Ishikawa (cell line): ENCODE measurements around the gene ZNF821.
A peak's percentile ranks its signal among the peaks of the same experiment; 100 is the strongest.

Source experiments
- CEBPB ChIP-seq: IDR thresholded peaks from 2 replicates; pipeline ENCODE4 v1.6.1; 2012
- CREB1 ChIP-seq: IDR thresholded peaks from 2 replicates; pipeline ENCODE4 v1.6.1; 2012; ENCODE audit warnings: low read depth
- EGR1 ChIP-seq: IDR thresholded peaks from 2 replicates; pipeline ENCODE4 v1.6.1; 2012
- EP300 ChIP-seq: IDR thresholded peaks from 2 replicates; pipeline ENCODE4 v1.6.1; 2012; ENCODE audit warnings: borderline replicate concordance
- FOXM1 ChIP-seq: IDR thresholded peaks from 2 replicates; pipeline ENCODE4 v1.6.1; 2012; ENCODE audit warnings: low read depth, borderline replicate concordance
- MAX ChIP-seq: IDR thresholded peaks from 2 replicates; pipeline ENCODE4 v1.6.1; 2012
- NFIC ChIP-seq: IDR thresholded peaks from 2 replicates; pipeline ENCODE4 v1.6.1; 2012
- RAD21 ChIP-seq: IDR thresholded peaks from 2 replicates; pipeline ENCODE4 v1.6.1; 2012; ENCODE audit warnings: low read depth
- TAF1 ChIP-seq: IDR thresholded peaks from 2 replicates; pipeline ENCODE4 v1.6.1; 2012; ENCODE audit warnings: low read depth, mild to moderate bottlenecking
- TCF12 ChIP-seq: IDR thresholded peaks from 2 replicates; pipeline ENCODE4 v1.6.1; 2012; ENCODE audit warnings: low read depth
- TEAD4 ChIP-seq: IDR thresholded peaks from 2 replicates; pipeline ENCODE4 v1.6.1; 2012
- YY1 ChIP-seq: IDR thresholded peaks from 2 replicates; pipeline ENCODE4 v1.6.1; 2012; ENCODE audit warnings: low read depth
- ZBTB7A ChIP-seq: IDR thresholded peaks from 2 replicates; pipeline ENCODE4 v1.6.1; 2012; ENCODE audit warnings: low read depth
- TF ChIP-seq, protein P1 (sequence below): IDR thresholded peaks from 2 replicates; pipeline ENCODE4 v1.6.1; 2012; ENCODE audit warnings: low read depth, mild to moderate bottlenecking
- TF ChIP-seq, protein P2 (sequence below): IDR thresholded peaks from 2 replicates; pipeline ENCODE4 v1.6.1; 2012

Gene ZNF821

DNA sequence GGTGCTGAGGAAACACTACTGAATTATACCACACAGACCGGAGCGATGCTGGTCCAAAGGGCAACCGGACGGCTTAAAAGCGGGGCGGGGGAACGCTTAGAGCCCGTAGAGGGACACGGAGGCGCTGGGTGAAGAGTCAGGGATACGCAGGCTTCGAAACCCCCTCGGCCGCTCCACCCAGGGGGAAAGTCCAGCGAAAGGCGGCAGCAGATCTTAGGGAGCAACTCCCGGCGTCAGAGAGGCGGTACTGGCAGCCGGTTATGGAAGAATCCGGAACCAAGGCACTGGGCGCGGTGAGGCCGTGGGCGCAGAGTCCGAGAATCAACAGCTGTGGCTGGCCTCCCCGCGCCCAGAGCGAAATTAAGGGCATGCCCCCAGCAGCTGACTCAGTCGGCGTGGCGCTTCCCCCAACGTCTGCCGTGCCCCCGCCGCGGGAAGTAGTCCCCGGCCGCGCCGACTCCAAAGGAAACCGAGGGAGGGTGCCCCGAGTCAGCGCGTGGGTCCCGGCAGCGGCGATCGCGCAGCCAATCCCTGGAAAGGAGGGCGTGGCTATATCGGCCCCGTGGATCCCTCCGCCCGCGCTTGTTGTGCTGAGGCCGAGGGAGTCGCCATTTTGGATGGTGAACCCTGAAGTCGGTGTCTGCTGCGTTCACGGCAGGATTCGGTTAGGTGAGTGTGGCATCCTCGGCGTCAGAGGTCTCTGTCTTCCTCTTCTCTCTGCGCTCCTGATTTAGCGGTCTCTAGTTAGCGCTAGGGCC is 11.1 kb upstream of the ZNF821 start, which contains the start of gene IST1:
Gene IST1, plus strand, starts transcription at position 611 of the 758 bp plus-strand sequence. CDS start 20,110 bp downstream, outside the sequence.
- TF ChIP-seq EGR1 (peak; percentile 35; the same call in 1 of the 2 replicates), CREB1 (0 out of 2 replicates have a peak, but pooled peaks have one; percentile 52), TEAD4 (no peak), TAF1 (peak; percentile 96), TCF12 (0 out of 2 replicates have a peak, but pooled peaks have one; percentile 41), YY1 (peak; percentile 98), RAD21 (no peak), CEBPB (no peak), MAX (peak; percentile 91), FOXM1 (peak; percentile 22; the same call in 1 of the 2 replicates), EP300 (no peak), ZBTB7A (0 out of 2 replicates have a peak, but pooled peaks have one; percentile 0), NFIC (no peak)
- TF ChIP-seq, protein P1, sequence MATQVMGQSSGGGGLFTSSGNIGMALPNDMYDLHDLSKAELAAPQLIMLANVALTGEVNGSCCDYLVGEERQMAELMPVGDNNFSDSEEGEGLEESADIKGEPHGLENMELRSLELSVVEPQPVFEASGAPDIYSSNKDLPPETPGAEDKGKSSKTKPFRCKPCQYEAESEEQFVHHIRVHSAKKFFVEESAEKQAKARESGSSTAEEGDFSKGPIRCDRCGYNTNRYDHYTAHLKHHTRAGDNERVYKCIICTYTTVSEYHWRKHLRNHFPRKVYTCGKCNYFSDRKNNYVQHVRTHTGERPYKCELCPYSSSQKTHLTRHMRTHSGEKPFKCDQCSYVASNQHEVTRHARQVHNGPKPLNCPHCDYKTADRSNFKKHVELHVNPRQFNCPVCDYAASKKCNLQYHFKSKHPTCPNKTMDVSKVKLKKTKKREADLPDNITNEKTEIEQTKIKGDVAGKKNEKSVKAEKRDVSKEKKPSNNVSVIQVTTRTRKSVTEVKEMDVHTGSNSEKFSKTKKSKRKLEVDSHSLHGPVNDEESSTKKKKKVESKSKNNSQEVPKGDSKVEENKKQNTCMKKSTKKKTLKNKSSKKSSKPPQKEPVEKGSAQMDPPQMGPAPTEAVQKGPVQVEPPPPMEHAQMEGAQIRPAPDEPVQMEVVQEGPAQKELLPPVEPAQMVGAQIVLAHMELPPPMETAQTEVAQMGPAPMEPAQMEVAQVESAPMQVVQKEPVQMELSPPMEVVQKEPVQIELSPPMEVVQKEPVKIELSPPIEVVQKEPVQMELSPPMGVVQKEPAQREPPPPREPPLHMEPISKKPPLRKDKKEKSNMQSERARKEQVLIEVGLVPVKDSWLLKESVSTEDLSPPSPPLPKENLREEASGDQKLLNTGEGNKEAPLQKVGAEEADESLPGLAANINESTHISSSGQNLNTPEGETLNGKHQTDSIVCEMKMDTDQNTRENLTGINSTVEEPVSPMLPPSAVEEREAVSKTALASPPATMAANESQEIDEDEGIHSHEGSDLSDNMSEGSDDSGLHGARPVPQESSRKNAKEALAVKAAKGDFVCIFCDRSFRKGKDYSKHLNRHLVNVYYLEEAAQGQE: no peak
- TF ChIP-seq, protein P2, sequence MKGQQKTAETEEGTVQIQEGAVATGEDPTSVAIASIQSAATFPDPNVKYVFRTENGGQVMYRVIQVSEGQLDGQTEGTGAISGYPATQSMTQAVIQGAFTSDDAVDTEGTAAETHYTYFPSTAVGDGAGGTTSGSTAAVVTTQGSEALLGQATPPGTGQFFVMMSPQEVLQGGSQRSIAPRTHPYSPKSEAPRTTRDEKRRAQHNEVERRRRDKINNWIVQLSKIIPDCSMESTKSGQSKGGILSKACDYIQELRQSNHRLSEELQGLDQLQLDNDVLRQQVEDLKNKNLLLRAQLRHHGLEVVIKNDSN: 0 out of 2 replicates have a peak, but pooled peaks have one; percentile 2

- TF ChIP-seq MAX (0 out of 2 replicates have a peak, but pooled peaks have one; percentile 8), EGR1 (no peak), CREB1 (no peak), RAD21 (no peak)
These were observed 10.4 kb upstream of the ZNF821 start for GRCh38 chr16:71894229-71894920.

DNA sequence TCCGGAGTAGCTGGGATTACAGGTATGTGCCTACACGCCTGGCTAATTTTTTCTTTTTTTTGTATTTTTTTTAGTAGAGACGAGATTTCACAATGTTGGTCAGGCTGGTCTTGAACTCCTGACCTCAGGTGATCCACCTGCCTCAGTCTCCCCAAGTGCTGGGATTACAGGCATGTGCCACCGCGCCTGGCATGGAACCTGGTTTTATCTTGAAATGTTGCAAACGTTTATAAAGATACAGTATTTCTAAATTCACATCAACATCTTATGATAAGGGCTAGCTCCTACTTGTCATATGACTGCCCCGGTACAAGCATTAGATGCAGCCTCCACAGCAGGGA is 9.9 kb upstream of the ZNF821 start:
- peak; percentile 39 for TF ChIP-seq CEBPB
- TF ChIP-seq, protein P2: no peak

GRCh38 chr16:71889147-71889546 is 5.2 kb upstream of the ZNF821 start:
- TF ChIP-seq, protein P1: no peak
- no peak for TF ChIP-seq ZBTB7A
- TF ChIP-seq EGR1: no peak
- no peak for TF ChIP-seq TCF12
- TF ChIP-seq RAD21: no peak
- TF ChIP-seq, protein P2: no peak
- TF ChIP-seq MAX: no peak
- TF ChIP-seq EP300: no peak
- TF ChIP-seq TAF1: no peak
- no peak for TF ChIP-seq NFIC
- TF ChIP-seq TEAD4: no peak
- no peak for TF ChIP-seq FOXM1

DNA sequence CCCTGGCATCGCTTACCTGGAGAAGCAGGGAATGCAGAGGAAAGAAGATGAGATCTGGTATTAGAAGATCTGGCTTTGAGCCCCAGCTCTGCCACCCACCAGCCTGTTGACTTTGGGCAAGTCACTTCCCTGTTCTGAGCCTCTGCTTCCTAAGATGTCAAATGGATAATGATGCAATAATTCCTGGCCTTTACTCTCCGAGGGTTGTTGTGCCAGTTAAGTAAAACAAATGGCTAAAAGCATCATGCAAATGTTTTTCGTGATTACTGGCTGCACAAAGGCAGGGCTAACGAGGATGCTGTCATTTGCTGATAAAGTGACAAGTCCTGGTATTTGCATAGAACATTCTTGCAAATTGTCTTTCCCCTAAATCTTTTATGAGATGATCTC is 1.3 kb upstream of the ZNF821 start:
- TF ChIP-seq TAF1 (no peak), TEAD4 (no peak), TCF12 (no peak), CEBPB (no peak)
